Fibroblast of lung (primary cell): Measurements from ENCODE around the gene MAPK8IP1.

ENCODE experiments used
- EZH2 ChIP-seq: IDR thresholded peaks from 2 replicates; pipeline ENCODE4 v1.5.1; 2012; ENCODE audit warnings: low read length, control low read depth, mild to moderate bottlenecking; ENCODE audit errors: missing control alignments
- TF ChIP-seq, protein P1 (sequence below), 2 donors: IDR thresholded peaks in 1 of 2; conservative IDR thresholded peaks in 1 of 2; 1 replicate in 1 of 2; 2 replicates in 1 of 2; pipeline ENCODE4 v1.5.1; 2011 to 2012; ENCODE audit warnings: low read length in 2 of 2, control low read depth in 1 of 2, inconsistent platforms in 1 of 2, low read depth in 1 of 2, mild to moderate bottlenecking in 1 of 2

DNA sequence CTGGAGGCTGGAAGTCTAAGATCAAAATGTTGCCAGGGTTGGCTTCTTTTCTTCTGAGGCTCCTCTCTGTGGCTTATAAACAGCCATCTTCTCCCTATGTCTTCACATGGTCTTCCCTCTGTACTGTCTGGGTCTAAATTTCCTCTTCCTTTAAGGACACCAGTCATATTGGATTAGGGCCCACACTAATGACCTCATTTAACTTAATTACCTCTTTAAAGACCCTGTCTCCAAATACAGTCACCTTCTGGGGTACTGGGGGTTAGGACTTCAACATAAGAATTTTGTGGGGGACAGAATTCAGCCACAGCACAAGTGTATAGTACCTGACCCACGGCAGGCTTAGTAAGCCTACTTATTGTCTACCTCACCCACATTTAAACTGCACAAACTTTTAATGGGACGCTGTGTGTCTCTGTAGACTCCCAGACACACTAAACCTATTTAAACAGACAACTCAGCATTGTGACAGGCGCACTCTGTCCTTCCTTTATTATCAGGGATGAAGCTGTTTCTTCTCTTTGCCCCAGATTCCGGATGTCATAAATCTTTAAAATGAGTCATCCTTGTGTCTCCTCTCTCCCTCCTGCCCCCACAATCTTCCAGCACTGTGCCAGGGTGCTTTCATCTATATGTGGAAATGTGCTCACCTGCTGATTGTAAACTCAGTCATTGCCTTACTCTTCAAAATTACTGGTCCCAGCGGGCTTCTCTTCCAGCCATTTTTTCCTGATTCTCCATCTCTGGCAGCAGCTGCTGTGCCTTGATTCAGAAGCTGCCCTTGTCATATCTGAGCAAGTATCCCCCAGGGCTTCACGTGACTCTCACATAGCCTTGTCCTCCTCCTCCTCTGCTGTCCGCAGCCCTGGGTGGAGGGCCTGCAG is 5.4 kb upstream of the MAPK8IP1 start:
- TF ChIP-seq, protein P1, sequence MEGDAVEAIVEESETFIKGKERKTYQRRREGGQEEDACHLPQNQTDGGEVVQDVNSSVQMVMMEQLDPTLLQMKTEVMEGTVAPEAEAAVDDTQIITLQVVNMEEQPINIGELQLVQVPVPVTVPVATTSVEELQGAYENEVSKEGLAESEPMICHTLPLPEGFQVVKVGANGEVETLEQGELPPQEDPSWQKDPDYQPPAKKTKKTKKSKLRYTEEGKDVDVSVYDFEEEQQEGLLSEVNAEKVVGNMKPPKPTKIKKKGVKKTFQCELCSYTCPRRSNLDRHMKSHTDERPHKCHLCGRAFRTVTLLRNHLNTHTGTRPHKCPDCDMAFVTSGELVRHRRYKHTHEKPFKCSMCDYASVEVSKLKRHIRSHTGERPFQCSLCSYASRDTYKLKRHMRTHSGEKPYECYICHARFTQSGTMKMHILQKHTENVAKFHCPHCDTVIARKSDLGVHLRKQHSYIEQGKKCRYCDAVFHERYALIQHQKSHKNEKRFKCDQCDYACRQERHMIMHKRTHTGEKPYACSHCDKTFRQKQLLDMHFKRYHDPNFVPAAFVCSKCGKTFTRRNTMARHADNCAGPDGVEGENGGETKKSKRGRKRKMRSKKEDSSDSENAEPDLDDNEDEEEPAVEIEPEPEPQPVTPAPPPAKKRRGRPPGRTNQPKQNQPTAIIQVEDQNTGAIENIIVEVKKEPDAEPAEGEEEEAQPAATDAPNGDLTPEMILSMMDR (conservative IDR thresholded peaks at IDR 0.05 in 1 of 2, IDR thresholded peaks at IDR 0.05 in 1 of 2; ENCODE audit: low read depth in 1 of 2, low read length in 2 of 2), result no peak
- TF ChIP-seq EZH2, result no peak
